NCI-H82 treated with DMSO at 0.1 percent for 48 hours (cell line): ENCODE results near the gene IQGAP3.
"Not testable (repeated sequence)": the region's sequence is repeated elsewhere in the genome, so short reads cannot be mapped to it uniquely, and the experiment has no call there.

ENCODE experiments used
- DNase-seq: peaks from one replicate; lab custom pipeline; 2025; ENCODE audit not compliant: unreplicated experiment; lab: John Stamatoyannopoulos, UW

The IQGAP3 gene

GRCh38 chr1:156571919-156572662 is at the start of gene IQGAP3:
Gene IQGAP3 (minus strand): TSS chr1:156572565. CDS start chr1:156572529, 36 bp downstream.
- peak; percentile 53 for DNase-seq

GRCh38 chr1:156619582-156619955 is 47.2 kb upstream of the IQGAP3 start:
- DNase-seq: no peak

- DNase-seq: peak; percentile 79
Measured at GRCh38 chr1:156618853-156619581, 46.7 kb upstream of the IQGAP3 start, which contains the start of gene HAPLN2. Gene HAPLN2 (plus strand): TSS chr1:156619415. CDS start chr1:156623491, 4,076 bp downstream.

- peak; percentile 91 for DNase-seq
Measured at GRCh38 chr1:156616463-156616862, 44.1 kb upstream of the IQGAP3 start.

GRCh38 chr1:156615946-156616345 is 43.6 kb upstream of the IQGAP3 start:
- DNase-seq: no peak

- no peak for DNase-seq
Measured at GRCh38 chr1:156612666-156613065, 40.3 kb upstream of the IQGAP3 start.

- DNase-seq: not testable (repeated sequence)
Measured at GRCh38 chr1:156610072-156610471, 37.7 kb upstream of the IQGAP3 start.

GRCh38 chr1:156608981-156609380 is 36.6 kb upstream of the IQGAP3 start:
- peak; percentile 28 for DNase-seq

GRCh38 chr1:156608036-156608674 is 35.8 kb upstream of the IQGAP3 start:
- DNase-seq: peak; percentile 85

GRCh38 chr1:156607344-156607743 is 35.0 kb upstream of the IQGAP3 start:
- DNase-seq: not testable (repeated sequence)

GRCh38 chr1:156602557-156602993 is 30.2 kb upstream of the IQGAP3 start:
- DNase-seq: no peak

GRCh38 chr1:156601892-156602291 is 29.5 kb upstream of the IQGAP3 start:
- no peak for DNase-seq

GRCh38 chr1:156601122-156601830 is 28.9 kb upstream of the IQGAP3 start, which contains the start of gene GPATCH4:
Gene GPATCH4 (minus strand): TSS chr1:156601479.
- peak; percentile 71 for DNase-seq

- no peak for DNase-seq
Measured at GRCh38 chr1:156600733-156601121, 28.4 kb upstream of the IQGAP3 start.

- no peak for DNase-seq
Measured at GRCh38 chr1:156599811-156600210, 27.4 kb upstream of the IQGAP3 start.

GRCh38 chr1:156598731-156599432 is 26.5 kb upstream of the IQGAP3 start:
- DNase-seq: no peak

- no peak for DNase-seq
Measured at GRCh38 chr1:156598125-156598524, 25.8 kb upstream of the IQGAP3 start.

- DNase-seq: no peak
Measured at GRCh38 chr1:156596426-156596825, 24.1 kb upstream of the IQGAP3 start.

- DNase-seq: no peak
Measured at GRCh38 chr1:156595016-156595415, 22.7 kb upstream of the IQGAP3 start.

GRCh38 chr1:156594190-156594589 is 21.8 kb upstream of the IQGAP3 start:
- DNase-seq: no peak

- no peak for DNase-seq
Measured at GRCh38 chr1:156593661-156593989, 21.3 kb upstream of the IQGAP3 start.
